GM13977 (cell line): Measurements from ENCODE around the gene AGAP3.

Experiments used
- DNase-seq: peaks from one replicate; pipeline ENCODE4 v3.0.0; 2012; ENCODE audit warnings: low spot score
- CTCF ChIP-seq: IDR thresholded peaks from 2 replicates; pipeline ENCODE4 v1.5.1; 2012; ENCODE audit warnings: mild to moderate bottlenecking, control low read depth; ENCODE audit not compliant: insufficient read depth; ENCODE audit errors: extremely low read depth, missing control alignments
- in situ Hi-C: fragments of 300-500 bp; cut with MboI; formaldehyde crosslinking; loops from one replicate; pipeline ENCODE4 v1.12.0; 2022; ENCODE audit warnings: low sequenced_read_pairs, low pct_unique_long_range_greater_than_20kb, mixed read lengths, inconsistent platforms; ENCODE audit not compliant: unreplicated experiment

The AGAP3 gene

GRCh38 chr7:151082141-151083070 lies 3.9 kb upstream of the AGAP3 start:
- in situ Hi-C loops: no loop called here
- TF ChIP-seq CTCF: no peak
- no peak for DNase-seq

GRCh38 chr7:151083071-151083823 lies 3.0 kb upstream of the AGAP3 start, which contains the start of gene TMUB1:
TSS of gene TMUB1 (minus strand) at chr7:151083493. CDS start at chr7:151082563, 930 bp downstream.
- in situ Hi-C loops: no loop called here
- peak; percentile 90 for DNase-seq
- no peak for TF ChIP-seq CTCF

DNA sequence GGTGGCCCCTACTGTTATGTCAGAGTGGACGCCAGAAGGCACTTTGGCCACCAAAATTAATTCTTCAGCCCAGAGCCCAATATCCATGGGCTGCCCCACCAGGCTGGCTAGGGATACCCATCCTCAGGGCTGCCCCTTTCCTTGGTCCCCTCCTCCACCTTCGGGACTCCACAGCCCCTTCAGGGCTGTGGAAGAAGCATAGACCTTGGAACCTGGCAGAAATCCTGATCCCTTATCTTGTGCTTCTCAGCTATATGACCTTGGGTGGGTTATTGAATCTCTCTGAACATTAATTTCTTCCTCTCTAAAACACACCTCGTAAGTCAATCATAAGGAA lies 2.5 kb upstream of the AGAP3 start:
- no peak for DNase-seq
- no peak for TF ChIP-seq CTCF
- in situ Hi-C loops: no loop called here

- DNase-seq: no peak
- in situ Hi-C loops: no loop called here
- TF ChIP-seq CTCF: no peak
These were observed 965 bp upstream of the AGAP3 start for GRCh38 chr7:151085329-151085690.

DNA sequence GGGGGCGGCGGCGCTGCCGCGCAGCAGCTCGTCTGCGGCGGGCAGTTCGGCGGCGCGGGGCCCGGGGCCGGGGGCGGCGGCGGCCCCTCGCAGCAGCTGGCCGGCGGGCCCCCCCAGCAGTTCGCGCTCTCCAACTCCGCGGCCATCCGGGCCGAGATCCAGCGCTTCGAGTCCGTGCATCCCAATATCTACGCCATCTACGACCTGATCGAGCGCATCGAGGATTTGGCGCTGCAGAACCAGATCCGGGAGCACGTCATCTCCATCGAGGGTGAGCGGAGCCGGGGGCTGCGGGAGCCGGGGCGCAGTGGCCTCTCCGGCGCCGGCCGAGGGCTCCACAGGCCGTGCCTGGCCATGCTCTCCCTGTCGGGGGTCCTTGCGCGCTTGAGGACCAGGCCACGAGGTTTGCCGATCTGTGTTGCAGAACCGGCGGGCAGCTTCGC lies 548 bp downstream of the AGAP3 start:
- in situ Hi-C loops: no loop called here
- DNase-seq: no peak
- TF ChIP-seq CTCF: no peak

DNA sequence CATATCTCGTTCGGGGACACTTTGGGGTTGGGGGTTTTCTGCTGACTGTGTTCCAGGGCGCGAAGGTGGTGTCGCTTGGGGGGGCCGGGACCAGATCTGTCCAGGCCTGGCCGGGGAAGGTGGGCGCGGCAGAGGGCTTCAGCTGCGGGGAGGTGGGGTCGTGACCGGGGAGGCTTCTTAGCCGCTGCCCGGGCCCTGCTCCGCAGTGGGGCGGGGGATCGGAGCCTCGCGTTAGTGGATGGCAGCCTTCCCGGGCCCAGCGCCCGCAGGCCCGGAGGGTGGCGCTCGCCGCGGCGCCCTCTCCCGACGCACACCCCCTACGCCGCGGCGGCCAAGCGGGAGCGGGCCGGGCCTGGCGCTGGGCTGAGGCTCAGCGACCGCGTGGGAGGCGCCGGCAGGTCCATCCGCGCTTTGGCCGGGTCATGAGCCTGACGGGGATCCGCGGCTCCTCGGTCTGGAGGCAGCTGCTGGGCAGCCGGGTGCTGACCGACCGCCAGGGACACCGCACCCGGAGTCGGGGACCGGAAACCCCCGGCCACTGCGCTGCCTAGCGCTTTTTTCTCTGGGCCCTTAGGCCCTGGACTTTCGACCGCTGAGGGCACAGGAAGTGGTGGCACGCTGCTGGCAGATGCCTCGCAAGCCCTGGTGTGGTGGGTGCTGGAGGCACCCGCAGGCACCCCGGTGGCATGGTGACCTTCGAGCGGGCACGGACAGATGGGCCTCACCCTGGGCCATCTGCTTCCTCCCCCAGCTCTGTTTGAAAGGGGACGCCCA lies 1.2 kb downstream of the AGAP3 start:
- peak; percentile 68 for DNase-seq
- peak; percentile 52 for TF ChIP-seq CTCF
- in situ Hi-C loops: no loop called here
